ENCODE measurements around the gene CIT.

- TF ChIP-seq POLR2A (IDR thresholded peaks at IDR 0.05) (no peak), CTCF (IDR thresholded peaks at IDR 0.05) (peak in 1 of 4 experiments; percentile 15), EP300 (IDR thresholded peaks at IDR 0.05) (no peak)
These were observed 182.1 kb downstream of the CIT start for GRCh38 chr12:119695034-119695433.

Measured in sigmoid colon (tissue), 4 donors.